GM12878 (cell line): Measurements from ENCODE around the gene RHOC.

Experiments
- CREM ChIP-seq: IDR thresholded peaks from 2 replicates; pipeline ENCODE4 v1.6.1; 2014; ENCODE audit warnings: antibody characterized with exemption, low read depth
- CTCF ChIP-seq, 3 experiments: IDR thresholded peaks in 2 of 3; conservative IDR thresholded peaks in 1 of 3; 2 replicates each; pipeline ENCODE4 v1.5.1; 2011; ENCODE audit warnings: low read depth in 3 of 3, low read length in 3 of 3, mild to moderate bottlenecking in 3 of 3, control low read depth in 2 of 3, moderate library complexity in 2 of 3, inconsistent platforms in 1 of 3, mixed read lengths in 1 of 3; ENCODE audit not compliant: control insufficient read depth in 2 of 3, insufficient read depth in 1 of 3; ENCODE audit errors: extremely low read depth in 1 of 3
- ESRRA ChIP-seq: IDR thresholded peaks from 2 replicates; pipeline ENCODE4 v1.6.1; 2012; ENCODE audit warnings: mild to moderate bottlenecking, low read length, improper control_type of control experiment
- FOXM1 ChIP-seq: IDR thresholded peaks from 2 replicates; pipeline ENCODE4 v1.6.1; 2012; ENCODE audit warnings: low read depth, mild to moderate bottlenecking, inconsistent platforms, low read length, moderate library complexity
- JUND ChIP-seq: IDR thresholded peaks from 2 replicates; pipeline ENCODE4 v1.6.1; 2012; ENCODE audit warnings: low read depth, mild to moderate bottlenecking, low read length, improper control_type of control experiment, moderate library complexity
- MAX ChIP-seq: IDR thresholded peaks from 2 replicates; pipeline ENCODE4 v1.6.1; 2012; ENCODE audit warnings: low read depth, low read length, improper control_type of control experiment
- PML ChIP-seq: IDR thresholded peaks from 2 replicates; pipeline ENCODE4 v1.6.1; 2012; ENCODE audit warnings: low read length, inconsistent platforms
- SRF ChIP-seq, 2 experiments: IDR thresholded peaks; 2 replicates each; pipeline ENCODE4 v1.6.1; 2011; ENCODE audit warnings: low read depth in 2 of 2, low read length in 2 of 2, mild to moderate bottlenecking in 1 of 2, moderate library complexity in 1 of 2
- STAT3 ChIP-seq: IDR thresholded peaks from 2 replicates; pipeline ENCODE4 v1.6.1; 2011; ENCODE audit warnings: low read depth, low read length, improper control_type of control experiment
- TBL1XR1 ChIP-seq: IDR thresholded peaks from 2 replicates; pipeline ENCODE4 v1.6.1; 2012; ENCODE audit warnings: low read depth, low read length, improper control_type of control experiment
- USF1 ChIP-seq: IDR thresholded peaks from 2 replicates; pipeline ENCODE4 v1.6.1; 2011; ENCODE audit warnings: borderline replicate concordance, low read depth, mild to moderate bottlenecking, moderate library complexity, mixed read lengths, low read length; ENCODE audit not compliant: insufficient read depth; ENCODE audit errors: extremely low read length

GRCh38 chr1:112692681-112693080 is 14.2 kb downstream of the RHOC start:
- TF ChIP-seq CTCF (IDR thresholded peaks at IDR 0.05 in 2 of 3, conservative IDR thresholded peaks at IDR 0.05 in 1 of 3; ENCODE audit: control insufficient read depth in 2 of 3, extremely low read depth in 1 of 3, insufficient read depth in 1 of 3, low read depth in 3 of 3, low read length in 3 of 3) (no peak), TBL1XR1 (no peak), CREM (no peak), JUND (no peak), FOXM1 (no peak), STAT3 (no peak), MAX (no peak), PML (no peak), SRF (IDR thresholded peaks at IDR 0.05; ENCODE audit: low read depth in 2 of 2, low read length in 2 of 2) (no peak), USF1 (no peak), ESRRA (no peak)
